Activated CD4-positive, alpha-beta T cell treated with anti-CD3 and anti-CD28 coated beads, Interleukin-2, amount 50 U/mL, for 16 hours (primary cell): ENCODE data around the gene PDYN.

Experiments used
- DNase-seq: peaks from one replicate; pipeline ENCODE4 v3.0.0-alpha.2; 2020

PDYN gene

DNA sequence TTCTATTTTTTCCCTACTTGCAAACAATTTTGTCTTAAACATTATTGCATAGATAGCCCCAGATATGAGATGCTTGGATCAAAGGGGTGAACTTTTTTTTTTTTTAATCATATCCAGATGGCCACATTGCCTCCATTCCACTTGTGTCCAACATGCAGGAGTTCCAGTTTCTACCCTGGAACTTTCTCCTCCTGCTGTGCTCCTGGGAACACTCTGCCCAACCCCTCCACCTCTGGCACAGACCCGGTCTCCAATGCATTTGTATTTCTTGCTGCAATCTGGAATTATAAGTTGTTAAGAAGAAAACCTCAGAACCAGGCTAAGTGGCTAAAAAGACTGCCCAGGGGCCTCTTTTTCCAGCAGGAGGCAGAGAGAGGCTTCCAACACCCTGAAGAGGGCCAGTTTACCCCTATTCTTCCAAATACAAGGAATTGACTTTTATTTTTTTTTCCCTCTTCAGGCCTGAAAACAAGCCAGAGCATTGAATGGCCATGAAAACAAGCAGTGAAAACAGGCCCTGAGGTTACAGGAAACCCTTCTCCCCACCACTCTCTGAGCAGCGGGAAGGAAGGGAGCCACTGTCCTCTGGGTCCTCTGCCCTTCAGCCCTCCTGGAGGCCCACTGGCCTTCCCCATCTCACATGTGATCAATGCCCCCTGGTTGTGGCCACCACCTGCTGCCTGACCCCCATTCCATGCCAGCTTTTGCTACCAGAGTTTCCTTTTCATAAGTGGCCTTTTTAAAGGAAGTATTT lies 44.3 kb downstream of the PDYN start:
- DNase-seq, result no peak

- DNase-seq, result no peak
Measured at GRCh38 chr20:1947535-1947846, 46.4 kb downstream of the PDYN start.

DNA sequence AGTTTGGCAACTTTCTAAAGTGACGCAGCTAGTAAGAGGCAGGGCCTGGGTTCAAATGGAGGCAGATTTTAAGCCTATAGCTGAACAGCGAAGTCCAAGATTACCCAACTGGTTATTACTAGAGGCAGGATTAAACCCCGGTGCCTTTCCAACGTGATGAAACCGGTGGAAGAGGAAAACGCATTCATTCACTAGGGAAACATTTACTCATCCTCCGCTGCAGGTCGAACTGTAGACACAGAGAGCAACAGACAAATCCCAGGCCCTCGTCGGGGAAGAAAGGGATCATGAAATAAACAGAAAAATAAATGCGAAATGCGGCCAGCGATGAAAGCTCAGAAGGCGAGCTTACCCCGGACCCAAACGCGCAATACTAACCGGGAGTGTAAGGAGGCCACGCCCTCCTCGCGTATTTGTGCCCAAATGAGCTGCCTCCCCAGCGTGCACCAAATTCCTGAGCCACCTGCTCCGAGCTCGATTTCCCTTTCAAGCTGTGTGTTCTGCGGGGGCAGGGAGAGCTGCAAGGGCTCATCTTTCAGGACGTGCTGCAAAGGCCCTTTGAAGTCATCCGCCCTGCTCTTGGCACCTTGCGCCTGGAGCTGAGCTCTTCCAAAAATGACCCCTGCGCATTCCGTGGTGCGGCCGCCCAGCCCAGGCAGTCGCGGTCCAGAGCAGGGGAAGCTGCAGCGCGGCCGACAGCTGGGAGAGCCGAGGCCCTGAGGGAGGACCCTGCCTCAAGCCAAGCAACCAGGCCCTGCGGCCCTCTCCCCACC lies 46.9 kb downstream of the PDYN start:
- no peak for DNase-seq

DNA sequence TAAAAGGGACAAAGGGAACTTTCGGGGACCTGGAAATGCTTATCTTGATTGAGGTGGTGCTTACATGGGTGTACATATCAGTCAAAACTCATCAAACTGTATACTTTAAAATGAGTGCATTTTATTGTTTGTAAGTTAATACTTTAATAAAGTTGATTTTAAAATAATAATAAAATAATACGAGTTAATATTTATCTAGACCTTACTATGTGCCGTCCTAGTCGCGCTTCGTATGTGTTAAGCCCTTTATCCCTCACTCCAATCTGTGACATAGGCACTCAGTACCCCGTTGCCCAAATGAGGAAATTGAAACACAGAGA lies 47.5 kb downstream of the PDYN start:
- DNase-seq, result no peak

- DNase-seq, result no peak
Measured at GRCh38 chr20:1945660-1946059, 48.2 kb downstream of the PDYN start.

DNA sequence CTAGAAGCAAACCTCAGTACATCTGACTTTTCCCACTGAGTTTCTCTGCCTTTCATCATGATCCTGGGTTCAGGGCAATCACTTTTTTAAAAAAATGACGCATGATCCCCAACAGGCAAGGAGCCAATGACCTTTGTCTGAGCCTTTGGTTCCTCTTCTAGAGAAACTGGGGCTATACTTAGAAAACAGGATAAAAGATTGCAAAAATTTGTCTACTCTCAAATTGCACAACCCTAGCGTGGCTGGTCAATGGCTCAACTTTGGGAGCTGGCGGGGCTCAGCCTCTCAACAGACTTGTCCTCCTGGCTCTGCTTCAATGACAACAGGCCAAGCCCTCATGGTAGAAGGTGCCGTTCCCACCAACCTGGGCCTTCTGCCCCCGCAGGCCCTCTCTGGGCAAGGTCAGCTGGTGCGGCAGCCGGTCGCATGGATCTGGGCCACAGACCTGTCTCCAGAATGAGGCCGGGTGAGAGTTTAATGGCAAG lies 48.7 kb downstream of the PDYN start:
- DNase-seq, result no peak

GRCh38 chr20:1944345-1945091 lies 49.3 kb downstream of the PDYN start:
- DNase-seq, result no peak

DNA sequence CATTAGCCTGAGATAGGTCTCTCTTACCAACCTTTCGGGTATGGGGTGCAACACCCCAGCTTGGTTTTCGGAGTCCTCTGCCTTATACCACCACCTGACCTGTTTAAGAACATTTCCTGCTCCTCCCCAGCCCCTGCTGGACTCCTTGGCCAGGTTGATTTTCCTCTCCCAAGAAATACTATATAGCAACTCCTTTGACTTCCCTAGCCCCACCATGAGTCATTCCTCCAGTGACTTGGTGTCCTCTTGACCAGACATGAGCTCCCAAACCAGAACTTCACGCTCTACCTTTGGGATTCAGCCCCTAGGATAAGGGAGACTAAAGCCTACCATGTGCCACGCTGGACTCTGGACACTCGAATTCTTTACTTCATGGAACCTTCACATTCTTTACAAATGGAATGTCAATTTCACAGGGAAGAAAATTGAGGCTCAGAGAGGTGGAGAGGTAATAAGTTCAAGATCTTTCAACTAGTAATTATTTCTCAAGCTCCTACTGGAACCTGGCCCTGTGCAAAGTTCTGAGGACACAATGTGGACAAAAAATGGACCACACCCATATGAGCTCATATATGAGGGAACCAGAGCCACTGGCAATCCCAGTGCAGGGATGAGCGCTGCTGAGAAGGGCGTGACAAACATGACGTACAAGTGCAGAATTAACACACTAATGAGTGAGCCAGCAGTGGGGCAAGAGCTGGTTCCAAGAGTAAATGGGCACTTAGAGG lies 50.4 kb downstream of the PDYN start:
- DNase-seq, result no peak

- no peak for DNase-seq
Measured at GRCh38 chr20:1942486-1943274, 51.2 kb downstream of the PDYN start.

- DNase-seq, result no peak
Measured at GRCh38 chr20:1942061-1942460, 51.8 kb downstream of the PDYN start.

- no peak for DNase-seq
Measured at GRCh38 chr20:1941226-1941625, 52.6 kb downstream of the PDYN start.

GRCh38 chr20:1940581-1940980 lies 53.3 kb downstream of the PDYN start:
- DNase-seq, result no peak

DNA sequence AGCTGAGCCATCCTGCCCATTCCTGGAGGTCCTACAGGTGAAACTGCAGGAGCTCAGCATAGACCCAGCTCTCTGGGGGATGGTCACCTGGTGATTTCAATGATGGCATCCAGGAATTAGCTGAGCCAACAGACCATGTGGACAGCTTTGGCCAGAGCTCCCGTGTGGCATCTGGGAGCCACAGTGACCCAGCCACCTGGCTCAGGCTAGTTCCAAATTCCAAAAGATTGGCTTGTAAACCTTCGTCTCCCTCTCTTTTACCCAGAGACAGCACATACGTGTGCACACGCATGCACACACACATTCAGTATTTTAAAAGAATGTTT lies 54.6 kb downstream of the PDYN start:
- DNase-seq, result no peak

DNA sequence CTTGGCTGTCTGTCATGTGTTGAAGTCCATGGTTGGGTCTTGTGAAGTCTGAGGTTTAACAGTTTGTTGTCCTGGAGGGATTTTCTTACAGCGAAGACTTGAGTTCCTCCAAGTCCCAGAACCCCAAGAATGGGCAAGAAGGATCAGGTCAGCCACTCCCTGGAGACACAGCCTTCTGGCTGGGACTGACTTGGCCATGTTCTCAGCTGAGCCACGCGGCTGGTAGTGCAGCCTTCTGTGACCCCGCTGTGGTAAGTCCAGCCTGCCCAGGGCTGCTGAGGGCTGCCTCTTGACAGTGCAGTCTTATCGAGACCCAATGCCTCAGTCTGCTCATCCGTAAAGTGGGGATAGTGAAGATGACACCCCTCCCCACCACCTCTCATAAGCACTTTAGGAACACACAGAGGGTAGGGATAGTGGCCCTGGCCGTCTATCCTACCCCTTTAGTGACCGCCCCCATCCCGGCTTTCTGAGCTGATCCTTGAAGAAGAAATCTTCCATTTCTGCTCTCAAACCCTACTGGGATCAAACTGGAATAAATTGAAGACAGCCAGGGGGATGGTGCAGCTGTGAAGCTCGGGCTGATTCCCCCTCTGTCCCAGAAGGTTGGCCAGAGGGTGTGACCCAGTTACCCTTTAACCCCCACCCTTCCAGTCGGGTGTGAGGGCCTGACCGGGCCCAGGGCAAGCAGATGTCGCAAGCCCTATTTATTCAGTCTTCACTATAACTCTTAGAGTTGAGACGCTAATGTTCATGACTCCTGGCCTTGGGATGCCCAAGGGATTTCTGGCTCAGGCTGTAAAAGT lies 55.2 kb downstream of the PDYN start:
- no peak for DNase-seq

GRCh38 chr20:1937316-1937976 lies 56.4 kb downstream of the PDYN start:
- DNase-seq, result no peak

DNA sequence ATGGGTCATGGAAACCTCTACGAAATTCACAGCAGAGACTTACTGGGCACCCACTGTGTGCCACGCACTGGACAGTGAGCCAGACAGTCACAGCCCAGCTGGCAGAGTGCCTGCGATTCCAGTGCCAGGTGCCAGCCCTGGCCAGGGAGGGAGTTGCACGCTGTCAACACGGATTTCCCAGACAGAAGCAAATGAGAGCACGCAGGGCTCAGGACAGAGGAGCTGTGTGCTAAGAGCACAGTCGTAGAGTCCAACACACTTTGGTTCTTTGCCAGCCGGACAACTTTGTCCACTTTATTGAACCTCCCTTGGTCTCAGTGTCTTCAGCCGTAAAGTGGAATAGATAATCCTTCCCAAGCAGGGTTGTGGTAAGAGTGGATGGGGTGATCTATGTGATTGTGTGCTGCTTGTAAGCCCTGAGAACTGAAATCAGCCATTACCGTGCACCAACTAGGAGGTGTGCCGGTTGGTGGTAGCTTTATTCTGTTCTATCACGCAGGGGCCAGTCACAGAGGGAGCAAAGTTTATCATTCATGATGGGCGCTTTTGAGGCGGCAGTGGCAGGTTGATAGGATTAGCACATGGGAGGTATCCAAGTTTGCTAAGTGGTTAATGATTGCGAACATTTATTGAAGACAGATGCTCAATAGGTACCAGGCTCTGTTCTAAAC lies 58.0 kb downstream of the PDYN start:
- DNase-seq, result no peak

GRCh38 chr20:1934721-1935573 lies 58.9 kb downstream of the PDYN start:
- DNase-seq, result no peak

- no peak for DNase-seq
Measured at GRCh38 chr20:1934156-1934555, 59.7 kb downstream of the PDYN start.

DNA sequence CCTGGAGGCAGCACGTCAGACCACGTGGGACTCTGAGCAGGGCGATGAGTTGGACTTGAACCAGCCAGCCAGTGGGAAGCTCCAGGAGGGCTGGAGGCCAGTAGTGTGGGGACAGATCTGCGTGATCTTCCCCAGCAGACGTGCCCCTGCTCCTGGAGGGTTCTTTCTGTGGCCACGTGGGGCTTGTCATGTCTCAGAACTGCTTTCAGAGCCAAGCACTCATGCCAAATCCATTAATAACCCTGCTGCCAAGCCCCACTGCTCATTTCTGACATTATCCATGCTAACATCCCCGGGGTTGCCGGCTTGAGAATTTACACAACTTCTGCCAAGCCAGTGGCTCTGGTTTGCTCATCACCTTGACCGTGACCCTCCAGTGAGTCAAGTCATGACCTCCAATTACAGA lies 60.4 kb downstream of the PDYN start:
- no peak for DNase-seq

DNA sequence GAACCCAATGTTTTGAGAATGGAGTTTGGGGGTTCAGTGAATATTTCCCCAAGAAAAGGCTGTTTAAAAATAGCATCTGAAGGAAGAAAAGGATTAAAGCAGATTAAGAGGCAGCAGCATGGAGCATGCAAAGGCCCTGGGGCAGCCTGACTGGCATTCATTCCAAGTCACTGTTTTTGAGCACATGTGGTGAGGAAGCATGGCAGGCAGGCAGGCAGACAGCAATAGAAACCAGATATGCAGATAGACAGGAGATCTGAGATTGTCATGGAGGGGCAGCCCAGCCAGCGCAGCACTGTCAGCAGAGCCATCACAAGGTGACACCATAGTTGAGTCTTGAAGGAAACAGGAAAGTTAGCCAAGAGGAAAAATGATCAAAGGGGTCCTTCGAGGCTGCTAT lies 60.9 kb downstream of the PDYN start:
- no peak for DNase-seq
